ENCODE results near the gene CPS1. TPM values are rescaled to one million over a fixed set of nuclear protein-coding genes. Genes with fewer than 3 reads are reported as not detected.

Gene CPS1
- total and polyA plus RNA-seq, 3 donors from 2014 or later: 17.2 to 22.5 (median 21.6) TPM

GRCh38 chr2:210531482-210531881 lies 24.9 kb upstream of the CPS1 start:
- 93 to 97% methylated on average over 3 of the region's 3 CpGs for WGBS, 2 donors
- H3K9me3 ChIP-seq: no peaks in the 10 kb centered on the region
- H3K4me3 ChIP-seq: no peak overlapping the region
- H3K36me3 ChIP-seq (ENCODE audit: low read depth, missing control alignments): no peaks in the 10 kb centered on the region
- intact Hi-C loops (cut with DNase I; ENCODE audit: low total_unique reads): no loop called here
- no peak for DNase-seq
- no peak overlapping the region for H3K27ac ChIP-seq
- H3K27me3 ChIP-seq: no peaks in the 10 kb centered on the region
- no peaks in the 10 kb centered on the region for H3K4me1 ChIP-seq
- TF ChIP-seq POLR2A (IDR thresholded peaks at IDR 0.05): no peak
- TF ChIP-seq CTCF (IDR thresholded peaks at IDR 0.05): no peak

GRCh38 chr2:210533389-210533788 lies 23.0 kb upstream of the CPS1 start:
- intact Hi-C loops (cut with DNase I; ENCODE audit: low total_unique reads): no loop called here
- no peak for TF ChIP-seq POLR2A (IDR thresholded peaks at IDR 0.05)
- TF ChIP-seq CTCF (IDR thresholded peaks at IDR 0.05): no peak
- WGBS, 2 donors: 94 to 95% methylated on average over 2 of the region's 2 CpGs

GRCh38 chr2:210534879-210535278 lies 21.5 kb upstream of the CPS1 start:
- no peak for DNase-seq
- Histone ChIP-seq H3K36me3 (ENCODE audit: low read depth, missing control alignments) (no peaks in the 10 kb centered on the region), H3K4me3 (no peak overlapping the region), H3K4me1 (no peaks in the 10 kb centered on the region), H3K27ac (no peak overlapping the region), H3K9me3 (no peaks in the 10 kb centered on the region), H3K27me3 (no peaks in the 10 kb centered on the region)
- WGBS, 2 donors: 100% methylated on average over 1 of the region's 1 CpG
- intact Hi-C loops (cut with DNase I; ENCODE audit: low total_unique reads): no loop called here
- TF ChIP-seq CTCF (IDR thresholded peaks at IDR 0.05): no peak
- no peak for TF ChIP-seq POLR2A (IDR thresholded peaks at IDR 0.05)

More at GRCh38 chr2:210533389-210533788, 23.0 kb upstream of the CPS1 start:
- Histone ChIP-seq H3K27ac (no peak overlapping the region), H3K27me3 (no peaks in the 10 kb centered on the region), H3K4me3 (no peak overlapping the region), H3K9me3 (no peaks in the 10 kb centered on the region), H3K4me1 (no peaks in the 10 kb centered on the region), H3K36me3 (ENCODE audit: low read depth, missing control alignments) (no peaks in the 10 kb centered on the region)
- no peak for DNase-seq

- Histone ChIP-seq H3K27me3 (no peaks in the 10 kb centered on the region), H3K9me3 (no peaks in the 10 kb centered on the region), H3K4me3 (no peak overlapping the region), H3K36me3 (ENCODE audit: low read depth, missing control alignments) (no peaks in the 10 kb centered on the region), H3K4me1 (no peaks in the 10 kb centered on the region), H3K27ac (no peak overlapping the region)
- intact Hi-C loops (cut with DNase I; ENCODE audit: low total_unique reads): no loop called here
- WGBS, 2 donors: 88 to 89% methylated on average over 2 of the region's 2 CpGs
- no peak for DNase-seq
- TF ChIP-seq POLR2A (IDR thresholded peaks at IDR 0.05): no peak
- TF ChIP-seq CTCF (IDR thresholded peaks at IDR 0.05): no peak
Measured at GRCh38 chr2:210536973-210537650, 19.3 kb upstream of the CPS1 start.

GRCh38 chr2:210539035-210539434 lies 17.4 kb upstream of the CPS1 start:
- DNase-seq: no peak

More at GRCh38 chr2:210539035-210539434, 17.4 kb upstream of the CPS1 start:
- H3K27me3 ChIP-seq: no peaks in the 10 kb centered on the region
- H3K27ac ChIP-seq: no peak overlapping the region
- intact Hi-C loops (cut with DNase I; ENCODE audit: low total_unique reads): no loop called here
- H3K36me3 ChIP-seq (ENCODE audit: low read depth, missing control alignments): no peaks in the 10 kb centered on the region
- 93 to 98% methylated on average over 2 of the region's 2 CpGs for WGBS, 2 donors
- H3K4me1 ChIP-seq: no peaks in the 10 kb centered on the region
- no peak for TF ChIP-seq CTCF (IDR thresholded peaks at IDR 0.05)
- TF ChIP-seq POLR2A (IDR thresholded peaks at IDR 0.05): no peak
- no peaks in the 10 kb centered on the region for H3K9me3 ChIP-seq
- H3K4me3 ChIP-seq: no peak overlapping the region
